ENCODE measurements around the gene DUSP9.

- TF ChIP-seq SIN3A (IDR thresholded peaks at IDR 0.05; ENCODE audit: borderline replicate concordance, insufficient read depth, low read length) = no peak
- TF ChIP-seq POLR2AphosphoS5 (IDR thresholded peaks at IDR 0.05; ENCODE audit: low read depth, low read length) = no peak
- TF ChIP-seq TAF1 (IDR thresholded peaks at IDR 0.05; ENCODE audit: borderline replicate concordance, insufficient read depth, low read length) = no peak
These were observed 46.4 kb downstream of the DUSP9 start for GRCh38 chrX:153693216-153694086.
